Measurements from ENCODE around the gene DDX24.

The DDX24 gene

GRCh38 chr14:94122438-94122837 lies 41.4 kb upstream of the DDX24 start:
- H3K27me3 ChIP-seq (ENCODE audit: control insufficient read depth in 1 of 2, insufficient read depth in 1 of 2, low read length in 2 of 2): peaks cover 0 to 19% of the 10 kb centered on the region in 2 experiments
- no peak overlapping the region for H3K9ac ChIP-seq (ENCODE audit: low read length)
- H3K18ac ChIP-seq (ENCODE audit: low read depth in 1 of 2, low read length in 2 of 2): no peak overlapping the region
- no peak overlapping the region for H3K4ac ChIP-seq (ENCODE audit: low read depth in 1 of 2, low read length in 2 of 2)
- H2BK5ac ChIP-seq (ENCODE audit: low read depth, low read length, poor library complexity, severe bottlenecking): no peak overlapping the region
- H4K8ac ChIP-seq (ENCODE audit: low read length): no peak overlapping the region
- no peak overlapping the region for H3K23ac ChIP-seq (ENCODE audit: low read length in 2 of 2)
- no peak overlapping the region for H2BK12ac ChIP-seq (ENCODE audit: low read length in 2 of 2)
- H3K36me3 ChIP-seq (ENCODE audit: control insufficient read depth in 1 of 2, insufficient read depth in 2 of 2, low read depth in 1 of 2, low read length in 2 of 2): peaks cover 10 to 17% of the 10 kb centered on the region in 2 experiments
- H4K91ac ChIP-seq (ENCODE audit: low read length): no peak overlapping the region
- H3K4me2 ChIP-seq (ENCODE audit: low read length, poor library complexity, severe bottlenecking): no peak overlapping the region
- 54% methylated on average over 3 of the region's 3 CpGs for WGBS
- no peak overlapping the region for H2AFZ ChIP-seq (ENCODE audit: low read depth, low read length)
- no peak overlapping the region for H2BK15ac ChIP-seq (ENCODE audit: low read depth, poor library complexity, severe bottlenecking)
- no peak overlapping the region for H3K14ac ChIP-seq (ENCODE audit: low read length in 2 of 2)
- H3K79me1 ChIP-seq (replicated peaks; ENCODE audit: low read length, poor library complexity, severe bottlenecking): no peaks in the 10 kb centered on the region
- H2BK120ac ChIP-seq (ENCODE audit: low read depth, low read length): no peak overlapping the region
- no peak overlapping the region for H3K27ac ChIP-seq (ENCODE audit: low read length, poor library complexity, severe bottlenecking)
- no peak overlapping the region for H2AK5ac ChIP-seq (ENCODE audit: low read length, severe bottlenecking)
- H3K4me3 ChIP-seq (ENCODE audit: insufficient read depth in 1 of 2, low read depth in 1 of 2, low read length in 2 of 2): no peak overlapping the region
- DNase-seq: no peak
- peaks cover 7% of the 10 kb centered on the region for H3K4me1 ChIP-seq (ENCODE audit: control insufficient read depth, insufficient read depth, low read depth, low read length)
- peaks cover 16% of the 10 kb centered on the region for H3K9me3 ChIP-seq (ENCODE audit: control insufficient read depth, low read length)

GRCh38 chr14:94121485-94121884 lies 40.5 kb upstream of the DDX24 start:
- Histone ChIP-seq H3K79me1 (replicated peaks; ENCODE audit: low read length, poor library complexity, severe bottlenecking) (no peaks in the 10 kb centered on the region), H3K4ac (ENCODE audit: low read depth in 1 of 2, low read length in 2 of 2) (no peak overlapping the region), H3K4me2 (ENCODE audit: low read length, poor library complexity, severe bottlenecking) (no peak overlapping the region), H3K9ac (ENCODE audit: low read length) (peak overlapping the region; percentile 21), H3K14ac (ENCODE audit: low read length in 2 of 2) (no peak overlapping the region), H2AK5ac (ENCODE audit: low read length, severe bottlenecking) (no peak overlapping the region), H2BK15ac (ENCODE audit: low read depth, poor library complexity, severe bottlenecking) (no peak overlapping the region), H3K27ac (ENCODE audit: low read length, poor library complexity, severe bottlenecking) (no peak overlapping the region), H2BK12ac (ENCODE audit: low read length in 2 of 2) (no peak overlapping the region), H3K4me3 (ENCODE audit: insufficient read depth in 1 of 2, low read depth in 1 of 2, low read length in 2 of 2) (no peak overlapping the region), H4K8ac (ENCODE audit: low read length) (no peak overlapping the region), H3K9me3 (ENCODE audit: control insufficient read depth, low read length) (peaks cover 16% of the 10 kb centered on the region), H3K18ac (ENCODE audit: low read depth in 1 of 2, low read length in 2 of 2) (no peak overlapping the region), H3K4me1 (ENCODE audit: control insufficient read depth, insufficient read depth, low read depth, low read length) (peaks cover 7% of the 10 kb centered on the region), H4K91ac (ENCODE audit: low read length) (no peak overlapping the region), H2AFZ (ENCODE audit: low read depth, low read length) (no peak overlapping the region), H2BK120ac (ENCODE audit: low read depth, low read length) (no peak overlapping the region), H3K23ac (ENCODE audit: low read length in 2 of 2) (no peak overlapping the region), H2BK5ac (ENCODE audit: low read depth, low read length, poor library complexity, severe bottlenecking) (no peak overlapping the region), H3K36me3 (ENCODE audit: control insufficient read depth in 1 of 2, insufficient read depth in 2 of 2, low read depth in 1 of 2, low read length in 2 of 2) (peaks cover 3 to 9% of the 10 kb centered on the region in 2 experiments), H3K27me3 (ENCODE audit: control insufficient read depth in 1 of 2, insufficient read depth in 1 of 2, low read length in 2 of 2) (peaks cover 0 to 26% of the 10 kb centered on the region in 2 experiments)
- WGBS: 33% methylated on average over 2 of the region's 3 CpGs
- no peak for DNase-seq

GRCh38 chr14:94120667-94121340 lies 39.8 kb upstream of the DDX24 start:
- 93% methylated on average over 4 of the region's 5 CpGs for WGBS
- no peak overlapping the region for H4K8ac ChIP-seq (ENCODE audit: low read length)
- no peak overlapping the region for H2BK5ac ChIP-seq (ENCODE audit: low read depth, low read length, poor library complexity, severe bottlenecking)
- H4K91ac ChIP-seq (ENCODE audit: low read length): no peak overlapping the region
- H2AK5ac ChIP-seq (ENCODE audit: low read length, severe bottlenecking): no peak overlapping the region
- H3K27me3 ChIP-seq (ENCODE audit: control insufficient read depth in 1 of 2, insufficient read depth in 1 of 2, low read length in 2 of 2): peaks cover 3 to 33% of the 10 kb centered on the region in 2 experiments
- no peak overlapping the region for H3K4me2 ChIP-seq (ENCODE audit: low read length, poor library complexity, severe bottlenecking)
- H2BK12ac ChIP-seq (ENCODE audit: low read length in 2 of 2): no peak overlapping the region
- no peak overlapping the region for H3K27ac ChIP-seq (ENCODE audit: low read length, poor library complexity, severe bottlenecking)
- peak overlapping the region in 1 of 2 experiments; percentile 14 for H3K23ac ChIP-seq (ENCODE audit: low read length in 2 of 2)
- H3K36me3 ChIP-seq (ENCODE audit: control insufficient read depth in 1 of 2, insufficient read depth in 2 of 2, low read depth in 1 of 2, low read length in 2 of 2): peaks cover 0 to 3% of the 10 kb centered on the region in 2 experiments
- H2BK15ac ChIP-seq (ENCODE audit: low read depth, poor library complexity, severe bottlenecking): no peak overlapping the region
- peak; percentile 59 for DNase-seq
- no peak overlapping the region for H3K18ac ChIP-seq (ENCODE audit: low read depth in 1 of 2, low read length in 2 of 2)
- H3K9ac ChIP-seq (ENCODE audit: low read length): peak overlapping the region; percentile 21
- no peak overlapping the region for H3K4me3 ChIP-seq (ENCODE audit: insufficient read depth in 1 of 2, low read depth in 1 of 2, low read length in 2 of 2)
- peaks cover 16% of the 10 kb centered on the region for H3K9me3 ChIP-seq (ENCODE audit: control insufficient read depth, low read length)
- no peak overlapping the region for H2AFZ ChIP-seq (ENCODE audit: low read depth, low read length)
- H3K79me1 ChIP-seq (replicated peaks; ENCODE audit: low read length, poor library complexity, severe bottlenecking): no peaks in the 10 kb centered on the region
- no peak overlapping the region for H3K14ac ChIP-seq (ENCODE audit: low read length in 2 of 2)
- peaks cover 7% of the 10 kb centered on the region for H3K4me1 ChIP-seq (ENCODE audit: control insufficient read depth, insufficient read depth, low read depth, low read length)
- H2BK120ac ChIP-seq (ENCODE audit: low read depth, low read length): no peak overlapping the region
- H3K4ac ChIP-seq (ENCODE audit: low read depth in 1 of 2, low read length in 2 of 2): no peak overlapping the region

DNA sequence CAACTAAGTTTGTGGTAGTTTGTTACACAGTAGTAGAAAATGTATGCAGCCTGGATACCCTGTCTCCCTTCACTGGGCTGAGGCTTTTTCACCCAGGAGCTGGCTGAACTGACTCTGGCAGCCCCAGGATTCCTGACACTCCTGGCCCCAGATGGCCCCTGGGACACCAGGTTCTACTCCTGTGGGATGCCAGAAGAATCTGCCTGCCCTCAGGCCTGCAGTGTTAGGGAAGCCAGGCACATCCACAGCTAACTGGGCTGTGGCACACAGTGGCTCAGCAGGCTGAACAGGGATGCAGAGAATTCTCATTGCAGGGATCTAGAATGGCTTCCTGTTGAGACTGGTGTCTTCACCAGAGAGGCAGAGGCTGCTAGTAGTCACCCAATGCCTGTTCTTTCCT lies 38.1 kb upstream of the DDX24 start:
- H3K27ac ChIP-seq (ENCODE audit: low read length, poor library complexity, severe bottlenecking): no peak overlapping the region
- H2BK5ac ChIP-seq (ENCODE audit: low read depth, low read length, poor library complexity, severe bottlenecking): no peak overlapping the region
- no peak overlapping the region for H2BK12ac ChIP-seq (ENCODE audit: low read length in 2 of 2)
- peaks cover 4% of the 10 kb centered on the region for H3K4me1 ChIP-seq (ENCODE audit: control insufficient read depth, insufficient read depth, low read depth, low read length)
- peaks cover 16% of the 10 kb centered on the region for H3K9me3 ChIP-seq (ENCODE audit: control insufficient read depth, low read length)
- no peak overlapping the region for H2AK5ac ChIP-seq (ENCODE audit: low read length, severe bottlenecking)
- no peak overlapping the region for H3K4me2 ChIP-seq (ENCODE audit: low read length, poor library complexity, severe bottlenecking)
- H3K18ac ChIP-seq (ENCODE audit: low read depth in 1 of 2, low read length in 2 of 2): no peak overlapping the region
- no peak overlapping the region for H3K23ac ChIP-seq (ENCODE audit: low read length in 2 of 2)
- H4K8ac ChIP-seq (ENCODE audit: low read length): no peak overlapping the region
- H3K27me3 ChIP-seq (ENCODE audit: control insufficient read depth in 1 of 2, insufficient read depth in 1 of 2, low read length in 2 of 2): peaks cover 5 to 48% of the 10 kb centered on the region in 2 experiments
- H2AFZ ChIP-seq (ENCODE audit: low read depth, low read length): no peak overlapping the region
- no peak overlapping the region for H3K4ac ChIP-seq (ENCODE audit: low read depth in 1 of 2, low read length in 2 of 2)
- no peak overlapping the region for H3K4me3 ChIP-seq (ENCODE audit: insufficient read depth in 1 of 2, low read depth in 1 of 2, low read length in 2 of 2)
- no peaks in the 10 kb centered on the region for H3K79me1 ChIP-seq (replicated peaks; ENCODE audit: low read length, poor library complexity, severe bottlenecking)
- no peaks in the 10 kb centered on the region for H3K36me3 ChIP-seq (ENCODE audit: control insufficient read depth in 1 of 2, insufficient read depth in 2 of 2, low read depth in 1 of 2, low read length in 2 of 2)
- H3K9ac ChIP-seq (ENCODE audit: low read length): no peak overlapping the region
- no peak overlapping the region for H2BK120ac ChIP-seq (ENCODE audit: low read depth, low read length)
- H4K91ac ChIP-seq (ENCODE audit: low read length): no peak overlapping the region
- no peak overlapping the region for H2BK15ac ChIP-seq (ENCODE audit: low read depth, poor library complexity, severe bottlenecking)
- no peak overlapping the region for H3K14ac ChIP-seq (ENCODE audit: low read length in 2 of 2)
- no peak for DNase-seq
